ENCODE data around the gene NEUROG2.

GRCh38 chr4:112559053-112559452, 43.1 kb upstream of the NEUROG2 start:
- TF ChIP-seq, protein P1, sequence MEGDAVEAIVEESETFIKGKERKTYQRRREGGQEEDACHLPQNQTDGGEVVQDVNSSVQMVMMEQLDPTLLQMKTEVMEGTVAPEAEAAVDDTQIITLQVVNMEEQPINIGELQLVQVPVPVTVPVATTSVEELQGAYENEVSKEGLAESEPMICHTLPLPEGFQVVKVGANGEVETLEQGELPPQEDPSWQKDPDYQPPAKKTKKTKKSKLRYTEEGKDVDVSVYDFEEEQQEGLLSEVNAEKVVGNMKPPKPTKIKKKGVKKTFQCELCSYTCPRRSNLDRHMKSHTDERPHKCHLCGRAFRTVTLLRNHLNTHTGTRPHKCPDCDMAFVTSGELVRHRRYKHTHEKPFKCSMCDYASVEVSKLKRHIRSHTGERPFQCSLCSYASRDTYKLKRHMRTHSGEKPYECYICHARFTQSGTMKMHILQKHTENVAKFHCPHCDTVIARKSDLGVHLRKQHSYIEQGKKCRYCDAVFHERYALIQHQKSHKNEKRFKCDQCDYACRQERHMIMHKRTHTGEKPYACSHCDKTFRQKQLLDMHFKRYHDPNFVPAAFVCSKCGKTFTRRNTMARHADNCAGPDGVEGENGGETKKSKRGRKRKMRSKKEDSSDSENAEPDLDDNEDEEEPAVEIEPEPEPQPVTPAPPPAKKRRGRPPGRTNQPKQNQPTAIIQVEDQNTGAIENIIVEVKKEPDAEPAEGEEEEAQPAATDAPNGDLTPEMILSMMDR (optimal IDR thresholded peaks at IDR 0.05 in 1 of 3, IDR thresholded peaks at IDR 0.05 in 1 of 3, conservative IDR thresholded peaks at IDR 0.05 in 1 of 3; ENCODE audit: extremely low read depth in 1 of 3, insufficient read depth in 2 of 3, low read length in 3 of 3) = no peak
- no peak for TF ChIP-seq EZH2 (IDR thresholded peaks at IDR 0.05; ENCODE audit: low read length)

Data from keratinocyte (primary cell).